Measurements from ENCODE around the gene MIEN1. TPM values are rescaled to one million over a fixed set of nuclear protein-coding genes. Genes with fewer than 3 reads are reported as not detected.
"Not testable (repeated sequence)": the region's sequence is repeated elsewhere in the genome, so short reads cannot be mapped to it uniquely, and the experiment has no call there.

The MIEN1 gene
- total RNA-seq, 2 experiments from 2014 or later = 41.0 to 43.8 TPM

DNA sequence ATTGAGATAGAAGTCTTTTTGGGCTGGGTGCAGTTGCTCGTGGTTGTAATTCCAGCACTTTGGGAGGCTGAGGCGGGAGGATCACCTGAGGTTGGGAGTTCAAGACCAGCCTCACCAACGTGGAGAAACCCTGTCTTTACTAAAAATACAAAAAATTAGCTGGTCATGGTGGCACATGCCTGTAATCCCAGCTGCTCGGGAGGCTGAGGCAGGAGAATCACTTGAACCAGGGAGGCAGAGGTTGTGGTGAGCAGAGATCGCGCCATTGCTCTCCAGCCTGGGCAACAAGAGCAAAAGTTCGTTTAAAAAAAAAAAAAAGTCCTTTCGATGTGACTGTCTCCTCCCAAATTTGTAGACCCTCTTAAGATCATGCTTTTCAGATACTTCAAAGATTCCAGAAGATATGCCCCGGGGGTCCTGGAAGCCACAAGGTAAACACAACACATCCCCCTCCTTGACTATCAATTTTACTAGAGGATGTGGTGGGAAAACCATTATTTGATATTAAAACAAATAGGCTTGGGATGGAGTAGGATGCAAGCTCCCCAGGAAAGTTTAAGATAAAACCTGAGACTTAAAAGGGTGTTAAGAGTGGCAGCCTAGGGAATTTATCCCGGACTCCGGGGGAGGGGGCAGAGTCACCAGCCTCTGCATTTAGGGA, 31.0 kb downstream of the MIEN1 start:
- H3K4me1 Mint-ChIP-seq (ENCODE audit: low read depth) = not testable (repeated sequence)

DNA sequence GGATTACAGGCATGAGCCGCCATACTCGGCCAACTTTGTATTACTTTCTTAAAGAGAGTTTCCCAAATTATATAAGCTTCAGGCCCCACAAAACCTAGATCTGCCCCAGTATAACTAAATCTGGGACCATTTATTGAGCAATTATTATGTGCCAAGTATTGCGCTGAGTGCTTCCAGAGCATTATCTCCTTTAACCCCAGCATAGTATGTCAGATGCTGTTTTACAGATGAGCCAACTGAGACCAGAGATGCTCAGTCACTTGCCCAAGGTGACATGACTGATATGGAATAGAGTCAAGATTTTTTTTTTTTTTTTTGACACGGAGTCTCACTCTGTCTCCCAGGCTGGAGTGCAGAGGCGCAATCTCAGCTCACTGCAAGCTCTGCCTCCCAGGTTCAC, 32.4 kb downstream of the MIEN1 start:
- no peaks in the 10 kb centered on the region for H3K9me3 Mint-ChIP-seq
- CTCF ChIA-PET = no interaction called here
- intact Hi-C loops (cut with micrococcal nuclease) = no loop called here
- POLR2A ChIA-PET = no interaction called here
- peaks cover 26% of the 10 kb centered on the region for H3K27me3 Mint-ChIP-seq
- no peak overlapping the region for H3K4me3 Mint-ChIP-seq
- no peak for DNase-seq
- no peaks in the 10 kb centered on the region for H3K36me3 Mint-ChIP-seq
- peaks cover 6% of the 10 kb centered on the region for H3K4me1 Mint-ChIP-seq (ENCODE audit: low read depth)
- no peak overlapping the region for H3K27ac Mint-ChIP-seq

More for the DNA sequence above, 31.0 kb downstream of the MIEN1 start:
- H3K9me3 Mint-ChIP-seq; intact Hi-C loops (cut with micrococcal nuclease); H3K27ac Mint-ChIP-seq; H3K4me3 Mint-ChIP-seq; H3K36me3 Mint-ChIP-seq; POLR2A ChIA-PET; DNase-seq: not testable (repeated sequence)
- peaks cover 26% of the 10 kb centered on the region for H3K27me3 Mint-ChIP-seq
- CTCF ChIA-PET = interaction anchor here (1.1 to 1.8 kb wide), 3 partner anchors 44 to 78 kb away, joined by 3 to 4 read pairs (median 4); no protein-coding TSS in a partner anchor

DNA sequence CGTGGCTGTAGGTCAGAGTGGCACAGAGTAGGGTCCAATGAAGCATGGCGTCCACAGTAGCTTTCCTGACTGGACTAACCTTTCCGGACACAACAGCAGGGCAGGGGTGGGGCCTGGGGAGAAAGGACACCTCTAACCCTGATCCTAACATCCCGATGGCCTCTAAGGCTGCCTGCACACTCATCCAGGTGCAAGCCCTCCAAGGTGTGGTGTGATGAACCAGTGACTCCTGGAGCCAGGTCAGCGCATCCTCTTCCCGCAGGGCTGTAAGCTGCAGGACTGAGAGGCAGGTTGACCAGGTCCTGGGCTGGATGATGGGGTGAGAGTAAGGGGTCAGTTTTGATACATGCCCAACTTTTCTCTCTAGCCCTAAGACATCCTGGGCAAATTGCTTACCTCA, 33.6 kb downstream of the MIEN1 start:
- ChIA-PET POLR2A (no interaction called here), CTCF (interaction anchor here (0.6 to 1.6 kb wide), 4 partner anchors 28 to 75 kb away, joined by 3 to 8 read pairs (median 4); no protein-coding TSS in a partner anchor)
- Mint-ChIP-seq H3K36me3 (no peaks in the 10 kb centered on the region), H3K4me1 (ENCODE audit: low read depth) (peaks cover 6% of the 10 kb centered on the region), H3K4me3 (no peak overlapping the region), H3K27me3 (peaks cover 24% of the 10 kb centered on the region), H3K27ac (no peak overlapping the region), H3K9me3 (no peaks in the 10 kb centered on the region)
- DNase-seq = no peak
- intact Hi-C loops (cut with micrococcal nuclease) = no loop called here

DNA sequence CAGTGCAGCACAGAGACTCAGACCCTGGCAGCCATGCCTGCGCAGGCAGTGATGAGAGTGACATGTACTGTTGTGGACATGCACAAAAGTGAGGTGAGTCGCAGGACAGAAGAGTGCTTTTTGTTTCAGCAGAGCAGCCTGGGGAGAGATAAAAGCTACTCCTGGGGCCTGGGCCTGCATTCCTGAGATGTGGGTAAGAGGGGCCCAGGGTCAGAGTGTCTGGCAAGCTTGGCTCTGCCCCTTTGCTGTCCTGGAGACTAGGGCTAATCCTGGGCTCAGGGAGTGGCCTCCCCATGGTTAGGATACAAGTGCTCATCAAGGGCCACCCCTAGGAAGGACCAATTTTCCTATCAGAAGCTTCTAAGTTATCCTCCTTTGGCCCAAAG, 35.2 kb downstream of the MIEN1 start:
- peaks cover 4% of the 10 kb centered on the region for H3K4me1 Mint-ChIP-seq (ENCODE audit: low read depth)
- no peaks in the 10 kb centered on the region for H3K36me3 Mint-ChIP-seq
- CTCF ChIA-PET = interaction anchor here (1.6 kb wide), 2 partner anchors 35 to 41 kb away, joined by 3 to 8 read pairs; partner anchors contain the start of gene MIEN1
- peaks cover 13% of the 10 kb centered on the region for H3K27me3 Mint-ChIP-seq
- H3K27ac Mint-ChIP-seq = no peak overlapping the region
- no peak overlapping the region for H3K4me3 Mint-ChIP-seq
- intact Hi-C loops (cut with micrococcal nuclease) = no loop called here
- no peak for DNase-seq
- no peaks in the 10 kb centered on the region for H3K9me3 Mint-ChIP-seq
- POLR2A ChIA-PET = no interaction called here

- CTCF ChIA-PET = interaction anchor here (1.6 kb wide), 1 partner anchor 36 kb away, joined by 3 read pairs; the partner anchor contains the start of gene MIEN1
Observed at GRCh38 chr17:39694593-39694992, 35.7 kb downstream of the MIEN1 start.

GRCh38 chr17:39688945-39689344, 41.4 kb downstream of the MIEN1 start:
- ChIA-PET CTCF (interaction anchor here (0.8 to 3.0 kb wide), 4 partner anchors 12 to 67 kb away, joined by 3 to 12 read pairs (median 10); partner anchors contain the start of gene MIEN1), POLR2A (interaction anchor here (1.8 kb wide), 1 partner anchor 11 kb away, joined by 8 read pairs; no protein-coding TSS in a partner anchor)
- intact Hi-C loops (cut with micrococcal nuclease) = loop anchor here (5.0 kb wide), 4 partner anchors 43 to 178 kb away; partner anchors contain the start of genes MIEN1, STARD3 and ZPBP2

More at GRCh38 chr17:39694593-39694992, 35.7 kb downstream of the MIEN1 start:
- Mint-ChIP-seq H3K4me1 (ENCODE audit: low read depth) (peaks cover 2% of the 10 kb centered on the region), H3K27ac (no peak overlapping the region), H3K4me3 (no peak overlapping the region), H3K27me3 (peaks cover 10% of the 10 kb centered on the region), H3K36me3 (no peaks in the 10 kb centered on the region), H3K9me3 (no peaks in the 10 kb centered on the region)
- DNase-seq = no peak
- intact Hi-C loops (cut with micrococcal nuclease) = no loop called here
- POLR2A ChIA-PET = no interaction called here

DNA sequence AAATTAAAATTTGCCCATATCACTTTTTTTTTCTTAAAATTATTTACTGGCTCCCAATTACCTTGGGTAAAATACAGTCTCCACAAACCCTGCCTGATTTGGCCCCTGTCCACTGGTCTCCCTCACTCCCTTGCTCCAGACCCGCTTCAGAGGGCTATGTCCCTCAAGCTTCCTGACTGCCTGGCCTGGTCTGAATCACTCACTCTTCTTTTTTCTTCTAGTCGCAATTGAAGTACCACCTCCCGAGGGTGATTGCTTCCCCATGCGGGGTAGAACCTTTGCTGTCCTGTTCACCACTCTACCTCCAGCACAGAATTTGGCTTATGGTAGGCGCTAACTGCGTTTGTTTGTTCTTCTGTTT, 41.9 kb downstream of the MIEN1 start:
- ChIA-PET POLR2A (interaction anchor here (1.0 to 1.8 kb wide), 4 partner anchors 11 to 41 kb away, joined by 4 to 8 read pairs (median 6); no protein-coding TSS in a partner anchor), CTCF (interaction anchor here (1.0 to 3.0 kb wide), 8 partner anchors 10 to 292 kb away, joined by 3 to 12 read pairs (median 4); partner anchors contain the start of genes MIEN1 and PSMD3)
- peak overlapping the region; percentile 92 for H3K4me3 Mint-ChIP-seq

More at GRCh38 chr17:39688945-39689344, 41.4 kb downstream of the MIEN1 start:
- no peaks in the 10 kb centered on the region for H3K27me3 Mint-ChIP-seq
- no peak for DNase-seq
- no peaks in the 10 kb centered on the region for H3K9me3 Mint-ChIP-seq
- peak overlapping the region; percentile 92 for H3K4me3 Mint-ChIP-seq
- H3K4me1 Mint-ChIP-seq (ENCODE audit: low read depth) = peaks cover 18% of the 10 kb centered on the region
- peaks cover 2% of the 10 kb centered on the region for H3K36me3 Mint-ChIP-seq
- peak overlapping the region; percentile 84 for H3K27ac Mint-ChIP-seq

GRCh38 chr17:39687546-39688474, 42.5 kb downstream of the MIEN1 start, which contains the start of gene PGAP3:
Gene PGAP3 (minus strand): TSS chr17:39688057. CDS start chr17:39688014, 43 bp downstream.
- DNase-seq = peak; percentile 91
- Mint-ChIP-seq H3K27ac (peak within 1 kb of the TSS; percentile 84), H3K9me3 (no peaks in the 10 kb centered on the region), H3K27me3 (no peaks in the 10 kb centered on the region), H3K36me3 (peaks cover 7% of the 10 kb centered on the region), H3K4me3 (peak within 1 kb of the TSS; percentile 92), H3K4me1 (ENCODE audit: low read depth) (peaks cover 18% of the 10 kb centered on the region)
- intact Hi-C loops (cut with micrococcal nuclease) = loop anchor here (5.0 kb wide), 4 partner anchors 44 to 179 kb away; partner anchors contain the start of genes MIEN1, STARD3 and ZPBP2
- ChIA-PET CTCF (interaction anchor here (1.0 to 3.0 kb wide), 8 partner anchors 9 to 293 kb away, joined by 3 to 12 read pairs (median 4); partner anchors contain the start of genes MIEN1 and PSMD3), POLR2A (interaction anchor here (0.7 to 1.8 kb wide), 5 partner anchors 10 to 293 kb away, joined by 4 to 8 read pairs (median 5); partner anchors contain the start of gene PSMD3)

More for the DNA sequence above, 41.9 kb downstream of the MIEN1 start:
- Mint-ChIP-seq H3K36me3 (peaks cover 4% of the 10 kb centered on the region), H3K9me3 (no peaks in the 10 kb centered on the region), H3K4me1 (ENCODE audit: low read depth) (peaks cover 18% of the 10 kb centered on the region), H3K27ac (peak overlapping the region; percentile 84), H3K27me3 (no peaks in the 10 kb centered on the region)
- peak; percentile 19 for DNase-seq
- intact Hi-C loops (cut with micrococcal nuclease) = loop anchor here (5.0 kb wide), 4 partner anchors 44 to 179 kb away; partner anchors contain the start of genes MIEN1, STARD3 and ZPBP2

DNA sequence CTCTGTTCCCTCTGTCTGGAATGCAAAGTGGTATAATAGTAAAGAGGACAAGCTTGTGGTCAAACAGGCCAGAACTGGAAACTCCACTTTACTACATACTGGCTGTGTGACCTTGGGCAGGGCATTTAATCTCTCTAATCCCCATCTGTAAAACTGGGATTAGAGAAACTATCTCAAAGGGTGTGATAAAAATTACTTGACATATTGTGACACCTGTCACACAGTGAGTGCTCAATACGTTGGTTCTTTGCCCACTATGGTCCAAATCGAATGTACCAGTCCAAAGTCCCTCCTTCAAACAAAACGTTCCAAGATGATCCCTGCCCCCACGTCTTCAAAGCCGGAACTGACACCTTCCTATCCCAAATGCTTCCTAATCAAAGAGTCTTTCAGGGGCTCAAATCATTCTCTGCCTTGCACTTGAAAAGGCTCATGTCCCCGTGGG, 43.2 kb downstream of the MIEN1 start:
- POLR2A ChIA-PET = interaction anchor here (1.4 to 1.5 kb wide), 2 partner anchors 12 to 42 kb away, joined by 4 to 7 read pairs; no protein-coding TSS in a partner anchor
- Mint-ChIP-seq H3K9me3 (no peaks in the 10 kb centered on the region), H3K36me3 (peaks cover 10% of the 10 kb centered on the region), H3K4me1 (ENCODE audit: low read depth) (peaks cover 18% of the 10 kb centered on the region), H3K4me3 (peak overlapping the region; percentile 92), H3K27ac (peak overlapping the region; percentile 84), H3K27me3 (no peaks in the 10 kb centered on the region)
- intact Hi-C loops (cut with micrococcal nuclease) = loop anchor here (5.0 kb wide), 4 partner anchors 45 to 180 kb away; partner anchors contain the start of genes MIEN1, STARD3 and ZPBP2
- DNase-seq = no peak
- CTCF ChIA-PET = interaction anchor here (1.0 to 3.0 kb wide), 3 partner anchors 43 to 293 kb away, joined by 3 to 12 read pairs (median 4); partner anchors contain the start of genes MIEN1 and PSMD3

- H3K27me3 Mint-ChIP-seq = no peaks in the 10 kb centered on the region
- H3K27ac Mint-ChIP-seq = no peak overlapping the region
- H3K36me3 Mint-ChIP-seq = peaks cover 10% of the 10 kb centered on the region
- no peak for DNase-seq
- CTCF ChIA-PET = interaction anchor here (0.7 kb wide), 1 partner anchor 30 kb away, joined by 3 read pairs; no protein-coding TSS in a partner anchor
- no peak overlapping the region for H3K4me3 Mint-ChIP-seq
- intact Hi-C loops (cut with micrococcal nuclease) = loop anchor here (5.0 kb wide), 4 partner anchors 47 to 183 kb away; partner anchors contain the start of genes MIEN1, STARD3 and ZPBP2
- POLR2A ChIA-PET = no interaction called here
- no peaks in the 10 kb centered on the region for H3K9me3 Mint-ChIP-seq
- peaks cover 34% of the 10 kb centered on the region for H3K4me1 Mint-ChIP-seq (ENCODE audit: low read depth)
Observed at GRCh38 chr17:39684369-39685192, 45.8 kb downstream of the MIEN1 start.
